Activated CD4-positive, alpha-beta T cell treated with anti-CD3 and anti-CD28 coated beads, Interleukin-2, amount 50 U/mL, for 4 hours (primary cell): ENCODE data around the gene SLC49A4.
"Not testable (repeated sequence)": the region's sequence is repeated elsewhere in the genome, so short reads cannot be mapped to it uniquely, and the experiment has no call there.

ENCODE experiments used
- DNase-seq, 2 experiments: peaks; one replicate each; pipeline ENCODE4 v3.0.0-alpha.2; 2020

The SLC49A4 gene

GRCh38 chr3:122794779-122795673, at the start of gene SLC49A4:
TSS of gene SLC49A4 (plus strand) at chr3:122795069. CDS start at chr3:122795193, 124 bp downstream.
- DNase-seq: peak; percentile 40 to 47

GRCh38 chr3:122745369-122746021, 49.4 kb upstream of the SLC49A4 start:
- DNase-seq: no peak

DNA sequence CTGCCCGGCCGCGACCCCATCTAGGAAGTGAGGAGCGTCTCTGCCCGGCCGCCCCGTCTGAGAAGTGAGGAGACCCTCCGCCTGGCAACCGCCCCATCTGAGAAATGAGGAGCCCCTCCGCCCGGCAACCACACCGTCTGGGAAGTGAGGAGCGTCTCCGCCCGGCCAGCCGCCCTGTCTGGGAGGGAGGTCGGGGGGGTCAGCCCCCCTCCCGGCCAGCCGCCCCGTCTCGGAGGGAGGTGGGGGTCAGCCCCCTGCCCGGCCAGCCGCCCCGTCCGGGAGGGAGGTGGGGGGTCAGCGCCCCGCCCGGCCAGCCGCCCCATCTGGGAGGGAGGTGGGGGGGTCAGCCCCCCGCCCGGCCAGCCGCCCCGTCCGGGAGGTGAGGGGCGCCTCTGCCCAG, 47.6 kb upstream of the SLC49A4 start:
- DNase-seq: not testable (repeated sequence)

- no peak for DNase-seq
These were observed 46.5 kb upstream of the SLC49A4 start for GRCh38 chr3:122748347-122748746.

DNA sequence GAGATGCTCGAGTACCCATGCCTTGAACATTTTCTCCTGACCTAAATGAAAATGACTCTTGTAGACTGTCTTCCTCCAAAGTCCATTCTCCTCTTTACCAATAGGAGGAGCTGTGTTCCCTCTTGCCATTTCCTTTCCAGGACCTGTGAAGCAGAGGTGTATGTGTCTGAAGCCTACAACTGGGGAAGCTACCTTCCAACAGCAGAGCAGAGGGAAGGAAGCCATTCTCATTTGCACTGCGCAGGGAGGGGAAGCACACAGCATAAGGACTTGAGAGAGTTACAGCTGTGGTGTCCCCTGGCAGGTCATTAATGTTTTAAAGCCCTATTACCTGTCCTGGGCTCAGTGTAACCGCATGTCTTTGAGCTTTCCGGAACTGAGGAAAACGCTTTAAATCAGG, 39.9 kb upstream of the SLC49A4 start:
- no peak for DNase-seq

- no peak for DNase-seq
These were observed 39.4 kb upstream of the SLC49A4 start for GRCh38 chr3:122755491-122755890.

DNA sequence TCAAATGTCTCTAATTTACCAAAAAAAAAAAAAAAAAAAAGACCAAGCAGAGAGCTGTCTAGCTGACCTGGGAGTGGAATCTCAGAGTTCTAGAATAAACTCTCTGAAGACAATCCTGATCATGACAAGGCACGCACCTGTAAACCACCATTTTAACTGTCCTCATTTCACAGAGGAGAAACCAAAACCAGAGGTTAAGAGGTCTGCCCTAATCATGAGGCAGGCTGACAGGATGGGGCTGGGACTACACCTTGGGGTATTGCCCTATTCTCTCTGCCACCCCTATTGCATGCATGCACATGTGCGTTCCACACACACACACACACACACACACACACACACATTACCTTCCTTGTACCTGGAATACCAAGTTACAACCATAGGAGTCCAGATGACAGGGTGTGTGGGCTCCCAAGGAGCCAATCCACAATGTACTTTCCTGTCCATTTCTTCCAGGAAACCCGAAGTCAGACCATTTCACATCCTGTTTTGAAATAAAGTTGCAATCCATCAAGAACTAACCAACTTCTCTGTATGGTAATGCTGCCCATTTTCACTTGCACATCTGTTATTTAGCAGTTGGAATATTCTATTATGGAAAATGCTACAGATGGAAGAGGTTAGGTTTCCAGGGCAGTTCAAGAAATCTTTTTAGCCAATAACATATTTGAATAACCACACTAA, 35.9 kb upstream of the SLC49A4 start:
- no peak for DNase-seq

- DNase-seq: no peak
These were observed 34.2 kb upstream of the SLC49A4 start for GRCh38 chr3:122760453-122761271.

GRCh38 chr3:122766430-122766829, 28.4 kb upstream of the SLC49A4 start:
- DNase-seq: no peak

DNA sequence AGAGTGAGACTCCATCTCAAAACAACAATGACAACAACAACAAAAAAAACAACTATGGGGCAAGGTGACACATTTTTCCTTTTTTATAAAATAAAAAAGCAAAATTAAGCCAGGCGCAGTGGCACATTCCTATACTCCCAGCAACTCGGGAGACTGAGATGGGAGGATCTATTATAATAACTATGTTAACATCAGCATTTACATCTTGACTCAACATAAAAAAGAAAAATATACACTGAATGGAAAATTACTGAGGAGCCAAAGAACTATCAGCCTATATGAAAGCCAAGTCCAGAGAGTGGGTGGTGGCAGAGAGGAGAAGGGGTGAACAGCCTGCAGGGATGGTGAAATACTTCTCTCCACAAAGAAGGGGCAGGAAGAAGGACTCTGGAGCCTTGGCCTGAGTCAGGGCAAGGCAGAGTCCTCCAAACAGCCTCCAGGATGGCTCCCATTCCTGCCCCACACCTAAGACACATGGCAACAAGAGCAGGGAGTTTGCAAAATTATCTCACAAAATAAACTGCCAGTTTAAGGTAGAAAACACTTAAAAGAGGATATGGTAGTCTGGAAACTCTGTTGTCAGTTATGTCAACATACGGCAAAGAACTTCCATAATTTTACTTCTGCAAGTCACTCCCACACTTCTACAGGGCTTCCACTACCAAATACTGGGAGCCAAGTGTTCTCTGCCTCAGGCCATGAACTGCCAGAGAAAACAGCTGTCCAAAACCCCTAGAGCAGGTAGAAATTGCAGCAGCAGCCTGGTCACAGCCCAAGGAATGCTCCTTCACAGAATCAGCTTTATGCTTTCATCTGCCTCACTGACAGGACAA, 27.1 kb upstream of the SLC49A4 start:
- no peak for DNase-seq

GRCh38 chr3:122770521-122771202, 24.2 kb upstream of the SLC49A4 start:
- DNase-seq: no peak

- DNase-seq: no peak
These were observed 22.0 kb upstream of the SLC49A4 start for GRCh38 chr3:122772827-122773226.

GRCh38 chr3:122773944-122774509, 20.8 kb upstream of the SLC49A4 start:
- no peak for DNase-seq

DNA sequence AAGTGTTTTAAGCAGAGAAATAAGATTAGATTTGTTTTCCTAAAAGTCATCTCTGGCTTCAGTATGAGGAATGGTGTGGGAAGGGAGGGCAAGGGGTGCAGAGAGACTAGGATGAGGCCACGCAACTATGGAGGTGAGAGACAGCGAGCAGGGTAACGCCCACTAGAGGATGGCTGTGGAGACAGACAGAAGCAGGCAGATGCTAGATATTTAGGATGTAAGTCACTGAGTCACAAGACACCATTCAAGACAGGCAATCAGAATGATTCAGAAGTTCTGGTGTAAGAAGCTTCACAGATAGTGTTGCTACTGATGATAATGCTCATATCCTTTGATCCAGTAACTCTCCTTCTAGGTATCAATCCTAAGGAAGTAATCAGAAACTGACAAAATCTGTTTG, 20.3 kb upstream of the SLC49A4 start:
- no peak for DNase-seq

- no peak for DNase-seq
These were observed 18.0 kb upstream of the SLC49A4 start for GRCh38 chr3:122776675-122777468.

GRCh38 chr3:122777563-122777962, 17.3 kb upstream of the SLC49A4 start:
- DNase-seq: no peak

- no peak for DNase-seq
These were observed 12.1 kb upstream of the SLC49A4 start for GRCh38 chr3:122782804-122783203.

DNA sequence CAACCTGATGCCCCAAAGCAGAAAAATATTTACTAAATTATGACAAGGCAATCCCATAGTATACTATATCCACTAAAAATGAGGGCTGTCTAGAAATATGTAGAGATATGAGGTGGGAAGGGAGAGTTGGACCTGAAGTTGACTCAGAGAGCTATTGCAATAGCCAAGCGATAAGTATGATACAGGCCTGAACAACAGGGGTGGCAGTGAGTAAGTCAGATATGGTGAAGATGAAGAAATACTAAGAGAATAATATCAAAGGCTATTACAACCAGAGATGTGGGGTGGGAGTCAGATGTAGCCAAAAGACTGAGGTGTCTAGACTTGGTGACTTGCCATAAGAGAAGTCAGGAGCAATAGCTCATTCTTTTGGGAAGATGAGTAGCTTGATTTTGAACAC, 10.4 kb upstream of the SLC49A4 start:
- DNase-seq: no peak

DNA sequence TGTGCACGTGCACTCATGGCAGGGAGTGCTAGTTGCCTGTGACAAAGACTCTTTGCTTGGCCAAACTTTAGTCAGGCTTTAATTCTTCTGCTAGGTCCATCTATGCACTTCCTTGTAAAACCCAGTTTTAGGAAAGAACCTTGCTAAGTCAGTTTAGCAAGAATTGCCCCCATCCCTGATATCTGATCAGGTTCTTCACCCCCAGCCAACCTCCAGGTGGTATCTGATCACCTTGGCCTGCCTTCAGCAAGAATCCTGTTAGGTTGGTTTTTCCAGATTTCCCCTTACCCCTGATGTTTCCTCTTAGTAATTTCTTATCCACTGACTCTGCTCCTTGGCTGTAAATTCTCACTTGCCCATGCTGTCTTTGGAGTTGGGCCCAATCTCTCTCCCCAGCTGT, 9.6 kb upstream of the SLC49A4 start:
- no peak for DNase-seq

DNA sequence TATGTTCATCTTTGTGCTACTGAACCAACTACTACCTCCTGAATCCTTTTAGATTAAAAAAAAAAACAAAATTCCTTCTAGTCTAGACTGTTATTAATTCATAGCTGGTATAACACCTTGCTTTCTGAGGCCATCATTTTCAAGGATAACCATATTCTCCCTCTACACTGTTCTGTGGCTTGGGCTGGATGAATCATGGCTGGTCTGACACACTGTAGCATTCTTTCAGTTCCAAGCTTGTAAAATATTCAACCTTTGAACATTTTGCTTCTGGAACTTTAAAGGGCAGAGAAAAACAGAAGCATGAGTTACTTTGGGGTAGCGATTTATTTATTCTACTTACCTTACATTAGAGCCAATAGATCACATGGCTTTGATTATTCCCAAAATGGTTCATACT, 8.8 kb upstream of the SLC49A4 start:
- no peak for DNase-seq
